MM.1S (cell line): ENCODE data around the gene FXR2.
"Not testable (repeated sequence)": the region's sequence is repeated elsewhere in the genome, so short reads cannot be mapped to it uniquely, and the experiment has no call there.

Experiments used
- DNase-seq: peaks from one replicate; pipeline ENCODE4 v3.0.0-alpha.2; 2015
- H2AFZ ChIP-seq: fragments of 300-600 bp; sonication (generic); 2 replicates; pipeline ENCODE4 v1.6.0; 2016; ENCODE audit warnings: antibody characterized with exemption, low read length
- H3F3A ChIP-seq: fragments of 300-600 bp; sonication (generic); 2 replicates; pipeline ENCODE4 v1.6.1; 2016; ENCODE audit warnings: mild to moderate bottlenecking, antibody characterized with exemption, low read length, moderate library complexity, mixed read lengths; ENCODE audit not compliant: insufficient read depth
- H3K27ac ChIP-seq: fragments of 300-600 bp; sonication (generic); 2 replicates; pipeline ENCODE4 v1.5.1; 2016; ENCODE audit warnings: mild to moderate bottlenecking, low read length
- H3K27me3 ChIP-seq: fragments of 300-600 bp; sonication (generic); replicated peaks from 2 replicates; pipeline ENCODE4 v1.6.0; 2016; ENCODE audit warnings: low read length; ENCODE audit not compliant: insufficient read depth
- H3K36me3 ChIP-seq: fragments of 300-600 bp; sonication (generic); replicated peaks from 2 replicates; pipeline ENCODE4 v1.6.1; 2016; ENCODE audit warnings: mild to moderate bottlenecking, low read length, mixed read lengths; ENCODE audit not compliant: insufficient read depth
- H3K4me1 ChIP-seq: fragments of 300-600 bp; sonication (generic); 2 replicates; pipeline ENCODE4 v1.6.1; 2016; ENCODE audit warnings: low read length, mixed read lengths
- H3K4me2 ChIP-seq: fragments of 300-600 bp; sonication (generic); 2 replicates; pipeline ENCODE4 v1.6.0; 2016; ENCODE audit warnings: low read depth, low read length
- H3K4me3 ChIP-seq: fragments of 300-600 bp; sonication (generic); 2 replicates; pipeline ENCODE4 v1.5.1; 2016; ENCODE audit warnings: low read length, mixed read lengths
- H3K79me2 ChIP-seq: fragments of 300-600 bp; sonication (generic); 2 replicates; pipeline ENCODE4 v1.6.1; 2016; ENCODE audit warnings: mixed run types, low read length, mixed read lengths
- H3K9ac ChIP-seq: fragments of 300-600 bp; sonication (generic); 2 replicates; pipeline ENCODE4 v1.6.1; 2016; ENCODE audit warnings: low read length, mixed read lengths
- H3K9me2 ChIP-seq: fragments of 300-600 bp; sonication (generic); replicated peaks from 2 replicates; pipeline ENCODE4 v1.6.1; 2016; ENCODE audit warnings: mild to moderate bottlenecking, low read length, mixed read lengths; ENCODE audit not compliant: insufficient read depth
- H3K9me3 ChIP-seq: fragments of 300-600 bp; sonication (generic); replicated peaks from 2 replicates; pipeline ENCODE4 v1.6.1; 2016; ENCODE audit warnings: mild to moderate bottlenecking, low read length, mixed read lengths; ENCODE audit not compliant: insufficient read depth
- H4K20me1 ChIP-seq: fragments of 300-600 bp; sonication (generic); 2 replicates; pipeline ENCODE4 v1.6.1; 2016; ENCODE audit warnings: mild to moderate bottlenecking, low read length, moderate library complexity, mixed read lengths; ENCODE audit not compliant: insufficient read depth
- CTCF ChIP-seq: fragments of 300-600 bp; sonication (generic); IDR thresholded peaks from 2 replicates; pipeline ENCODE4 v1.5.1; 2016; ENCODE audit warnings: antibody characterized with exemption, low read length, mixed read lengths
- EZH2 ChIP-seq: fragments of 300-600 bp; sonication (generic); optimal IDR thresholded peaks from 2 replicates; pipeline ENCODE3; 2017; ENCODE audit warnings: low read depth, mild to moderate bottlenecking, antibody characterized with exemption, low read length, mixed read lengths
- EZH2phosphoT487 ChIP-seq: fragments of 300-600 bp; sonication (generic); IDR thresholded peaks from 2 replicates; pipeline ENCODE4 v1.6.1; 2018; ENCODE audit warnings: antibody characterized with exemption, low read length

Gene FXR2

GRCh38 chr17:7626956-7627249, 12.2 kb upstream of the FXR2 start:
- Histone ChIP-seq H3K27ac (no peak overlapping the region), H3K9me2 (no peaks in the 10 kb centered on the region), H3F3A (no peaks in the 10 kb centered on the region), H3K4me3 (peak overlapping the region; percentile 73), H3K27me3 (no peaks in the 10 kb centered on the region), H4K20me1 (no peaks in the 10 kb centered on the region), H3K4me2 (peak overlapping the region; percentile 73), H3K79me2 (peaks cover 6% of the 10 kb centered on the region; the same call in 1 of the 2 replicates), H3K9me3 (no peaks in the 10 kb centered on the region), H3K9ac (peak overlapping the region; percentile 66; the same call in 1 of the 2 replicates), H3K36me3 (no peaks in the 10 kb centered on the region), H3K4me1 (0 out of 2 replicates have a peak, but pooled peaks cover 5% of the 10 kb centered on the region), H2AFZ (peak overlapping the region; percentile 69)
- TF ChIP-seq EZH2 (no peak), EZH2phosphoT487 (no peak), CTCF (no peak)
- DNase-seq, result no peak

DNA sequence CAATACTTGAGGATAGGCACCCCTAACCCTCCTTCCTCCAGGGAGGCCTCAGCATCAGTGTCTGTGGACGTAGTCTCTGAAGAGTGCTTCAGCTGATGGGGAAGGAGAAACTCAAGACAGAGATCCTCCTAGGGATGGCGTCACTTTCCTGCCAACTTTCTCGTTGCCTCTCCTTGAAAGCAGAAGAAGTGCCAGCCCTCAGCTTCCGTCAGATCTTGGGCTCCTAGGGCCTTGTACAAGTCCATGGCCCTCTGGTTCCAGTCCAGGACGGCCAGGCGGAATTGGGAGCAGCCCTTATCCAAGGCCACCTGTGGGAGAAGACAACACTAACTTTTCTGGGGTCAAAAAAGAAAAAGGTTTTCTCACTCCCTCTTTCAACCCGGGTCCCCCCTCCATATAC, 11.6 kb upstream of the FXR2 start:
- Histone ChIP-seq H3K27ac (no peak overlapping the region), H3K79me2 (peaks cover 6% of the 10 kb centered on the region; the same call in 1 of the 2 replicates), H3K4me3 (no peak overlapping the region), H3K27me3 (no peaks in the 10 kb centered on the region), H4K20me1 (no peaks in the 10 kb centered on the region), H3K9ac (no peak overlapping the region), H2AFZ (no peak overlapping the region), H3K9me3 (no peaks in the 10 kb centered on the region), H3K4me1 (0 out of 2 replicates have a peak, but pooled peaks cover 5% of the 10 kb centered on the region), H3K36me3 (no peaks in the 10 kb centered on the region), H3F3A (no peaks in the 10 kb centered on the region), H3K9me2 (no peaks in the 10 kb centered on the region), H3K4me2 (no peak overlapping the region; the same call in 1 of the 2 replicates)
- TF ChIP-seq EZH2 (no peak), EZH2phosphoT487 (no peak), CTCF (no peak)
- no peak for DNase-seq

DNA sequence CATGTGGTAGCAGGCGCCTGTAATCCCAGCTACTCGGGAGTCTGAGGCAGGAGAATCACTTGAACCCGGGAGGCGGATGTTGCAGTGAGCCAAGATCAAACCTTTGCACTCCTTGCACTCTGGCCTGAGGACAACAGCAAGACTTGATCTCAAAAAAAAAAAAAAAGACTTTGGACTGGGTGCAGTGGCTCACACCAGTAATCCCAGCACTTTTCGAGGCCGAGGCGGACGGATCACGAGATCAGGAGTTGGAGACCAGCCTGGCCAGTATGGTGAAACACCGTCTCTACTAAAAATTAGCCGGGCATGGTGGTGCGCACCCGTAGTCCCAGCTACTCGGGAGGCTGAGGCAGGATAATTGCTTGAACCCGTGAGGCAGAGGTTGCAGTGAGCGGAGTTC, 11.1 kb upstream of the FXR2 start:
- not testable (repeated sequence) for H4K20me1 ChIP-seq, H2AFZ ChIP-seq, H3K79me2 ChIP-seq, H3K9me3 ChIP-seq, H3K27me3 ChIP-seq, H3K9me2 ChIP-seq, H3K27ac ChIP-seq, H3K4me1 ChIP-seq, H3F3A ChIP-seq, H3K4me3 ChIP-seq, H3K9ac ChIP-seq, DNase-seq, H3K36me3 ChIP-seq, H3K4me2 ChIP-seq

- no peaks in the 10 kb centered on the region for H3F3A ChIP-seq
- no peak overlapping the region for H3K4me3 ChIP-seq
- H3K27ac ChIP-seq, result no peak overlapping the region
- no peak overlapping the region for H2AFZ ChIP-seq
- no peaks in the 10 kb centered on the region for H3K9me3 ChIP-seq
- H3K27me3 ChIP-seq, result no peaks in the 10 kb centered on the region
- 0 out of 2 replicates have a peak, but pooled peaks cover 5% of the 10 kb centered on the region for H3K4me1 ChIP-seq
- H3K36me3 ChIP-seq, result no peaks in the 10 kb centered on the region
- H3K4me2 ChIP-seq, result no peak overlapping the region
- no peaks in the 10 kb centered on the region for H4K20me1 ChIP-seq
- TF ChIP-seq EZH2phosphoT487 (no peak), CTCF (no peak), EZH2 (no peak)
- no peak for DNase-seq
- H3K9ac ChIP-seq, result no peak overlapping the region
- H3K9me2 ChIP-seq, result no peaks in the 10 kb centered on the region
- peaks cover 6% of the 10 kb centered on the region; the same call in 1 of the 2 replicates for H3K79me2 ChIP-seq
These were observed 9.0 kb upstream of the FXR2 start for GRCh38 chr17:7623661-7624060.
